ENCODE results near the gene RAE1.

The RAE1 gene

GRCh38 chr20:57411406-57412283, 60.6 kb downstream of the RAE1 start:
- Histone ChIP-seq H3K27ac (ENCODE audit: low read length) (no peak overlapping the region), H3K9ac (ENCODE audit: low read length) (no peak overlapping the region), H3K4me1 (ENCODE audit: low read length) (no peaks in the 10 kb centered on the region)

GRCh38 chr20:57412347-57413029, 61.4 kb downstream of the RAE1 start:
- no peaks in the 10 kb centered on the region for H3K9me3 ChIP-seq (replicated peaks; ENCODE audit: insufficient read depth, low read length)
- no peak overlapping the region for H2AFZ ChIP-seq (ENCODE audit: low read length)
- H3K9me2 ChIP-seq (replicated peaks; ENCODE audit: insufficient read depth, low read length) = no peaks in the 10 kb centered on the region
- no peak for DNase-seq
- H3K27ac ChIP-seq (ENCODE audit: low read length) = no peak overlapping the region
- peaks cover 29% of the 10 kb centered on the region for H3F3A ChIP-seq (ENCODE audit: insufficient read depth, low read length)
- TF ChIP-seq EZH2 (optimal IDR thresholded peaks at IDR 0.05; ENCODE audit: low read depth, low read length) = no peak
- TF ChIP-seq, protein P1, sequence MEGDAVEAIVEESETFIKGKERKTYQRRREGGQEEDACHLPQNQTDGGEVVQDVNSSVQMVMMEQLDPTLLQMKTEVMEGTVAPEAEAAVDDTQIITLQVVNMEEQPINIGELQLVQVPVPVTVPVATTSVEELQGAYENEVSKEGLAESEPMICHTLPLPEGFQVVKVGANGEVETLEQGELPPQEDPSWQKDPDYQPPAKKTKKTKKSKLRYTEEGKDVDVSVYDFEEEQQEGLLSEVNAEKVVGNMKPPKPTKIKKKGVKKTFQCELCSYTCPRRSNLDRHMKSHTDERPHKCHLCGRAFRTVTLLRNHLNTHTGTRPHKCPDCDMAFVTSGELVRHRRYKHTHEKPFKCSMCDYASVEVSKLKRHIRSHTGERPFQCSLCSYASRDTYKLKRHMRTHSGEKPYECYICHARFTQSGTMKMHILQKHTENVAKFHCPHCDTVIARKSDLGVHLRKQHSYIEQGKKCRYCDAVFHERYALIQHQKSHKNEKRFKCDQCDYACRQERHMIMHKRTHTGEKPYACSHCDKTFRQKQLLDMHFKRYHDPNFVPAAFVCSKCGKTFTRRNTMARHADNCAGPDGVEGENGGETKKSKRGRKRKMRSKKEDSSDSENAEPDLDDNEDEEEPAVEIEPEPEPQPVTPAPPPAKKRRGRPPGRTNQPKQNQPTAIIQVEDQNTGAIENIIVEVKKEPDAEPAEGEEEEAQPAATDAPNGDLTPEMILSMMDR (IDR thresholded peaks at IDR 0.05; ENCODE audit: low read length) = no peak
- no peak for TF ChIP-seq EZH2phosphoT487 (IDR thresholded peaks at IDR 0.05; ENCODE audit: low read length)
- H4K20me1 ChIP-seq (ENCODE audit: insufficient read depth, low read length) = peaks cover 16% of the 10 kb centered on the region
- no peak overlapping the region for H3K4me2 ChIP-seq (ENCODE audit: low read depth, low read length)
- peaks cover 9% of the 10 kb centered on the region for H3K79me2 ChIP-seq (ENCODE audit: low read length)
- no peaks in the 10 kb centered on the region for H3K4me1 ChIP-seq (ENCODE audit: low read length)
- no peak overlapping the region for H3K4me3 ChIP-seq (ENCODE audit: low read length)
- no peaks in the 10 kb centered on the region; the same call in 1 of the 2 replicates for H3K36me3 ChIP-seq (replicated peaks; ENCODE audit: insufficient read depth, low read length)
- H3K27me3 ChIP-seq (replicated peaks; ENCODE audit: insufficient read depth, low read length) = no peaks in the 10 kb centered on the region
- no peak overlapping the region for H3K9ac ChIP-seq (ENCODE audit: low read length)

More at GRCh38 chr20:57411406-57412283, 60.6 kb downstream of the RAE1 start:
- no peak overlapping the region for H3K4me3 ChIP-seq (ENCODE audit: low read length)
- H3K27me3 ChIP-seq (replicated peaks; ENCODE audit: insufficient read depth, low read length) = no peaks in the 10 kb centered on the region
- DNase-seq = no peak
- peaks cover 19% of the 10 kb centered on the region for H4K20me1 ChIP-seq (ENCODE audit: insufficient read depth, low read length)
- peaks cover 31% of the 10 kb centered on the region for H3F3A ChIP-seq (ENCODE audit: insufficient read depth, low read length)
- peaks cover 16% of the 10 kb centered on the region for H3K79me2 ChIP-seq (ENCODE audit: low read length)
- no peaks in the 10 kb centered on the region; the same call in 1 of the 2 replicates for H3K36me3 ChIP-seq (replicated peaks; ENCODE audit: insufficient read depth, low read length)
- no peaks in the 10 kb centered on the region for H3K9me2 ChIP-seq (replicated peaks; ENCODE audit: insufficient read depth, low read length)
- no peak overlapping the region for H2AFZ ChIP-seq (ENCODE audit: low read length)
- no peak for TF ChIP-seq EZH2phosphoT487 (IDR thresholded peaks at IDR 0.05; ENCODE audit: low read length)
- TF ChIP-seq, protein P1 (IDR thresholded peaks at IDR 0.05; ENCODE audit: low read length) = no peak
- no peak overlapping the region for H3K4me2 ChIP-seq (ENCODE audit: low read depth, low read length)
- H3K9me3 ChIP-seq (replicated peaks; ENCODE audit: insufficient read depth, low read length) = no peaks in the 10 kb centered on the region

- Histone ChIP-seq H3K9me2 (replicated peaks; ENCODE audit: insufficient read depth, low read length) (no peaks in the 10 kb centered on the region), H2AFZ (ENCODE audit: low read length) (no peak overlapping the region), H3K27me3 (replicated peaks; ENCODE audit: insufficient read depth, low read length) (no peaks in the 10 kb centered on the region), H3K9me3 (replicated peaks; ENCODE audit: insufficient read depth, low read length) (no peaks in the 10 kb centered on the region), H3K9ac (ENCODE audit: low read length) (no peak overlapping the region), H3F3A (ENCODE audit: insufficient read depth, low read length) (peaks cover 27% of the 10 kb centered on the region), H3K4me1 (ENCODE audit: low read length) (peaks cover 11% of the 10 kb centered on the region), H3K36me3 (replicated peaks; ENCODE audit: insufficient read depth, low read length) (no peaks in the 10 kb centered on the region), H3K4me2 (ENCODE audit: low read depth, low read length) (no peak overlapping the region), H4K20me1 (ENCODE audit: insufficient read depth, low read length) (peaks cover under 1% of the 10 kb centered on the region; the same call in 1 of the 2 replicates), H3K4me3 (ENCODE audit: low read length) (no peak overlapping the region), H3K27ac (ENCODE audit: low read length) (no peak overlapping the region), H3K79me2 (ENCODE audit: low read length) (no peaks in the 10 kb centered on the region)
- no peak for DNase-seq
- TF ChIP-seq, protein P1 (IDR thresholded peaks at IDR 0.05; ENCODE audit: low read length) = no peak
- TF ChIP-seq EZH2phosphoT487 (IDR thresholded peaks at IDR 0.05; ENCODE audit: low read length) (no peak), EZH2 (optimal IDR thresholded peaks at IDR 0.05; ENCODE audit: low read depth, low read length) (no peak)
Observed at GRCh38 chr20:57413986-57414385, 62.9 kb downstream of the RAE1 start.

Measured in MM.1S (cell line).